ENCODE measurements around the gene ZNF716.
"Not testable (repeated sequence)": the region's sequence is repeated elsewhere in the genome, so short reads cannot be mapped to it uniquely, and the experiment has no call there.

The ZNF716 gene

GRCh38 chr7:57426629-57427003, 23.4 kb upstream of the ZNF716 start:
- TF ChIP-seq, protein P1, sequence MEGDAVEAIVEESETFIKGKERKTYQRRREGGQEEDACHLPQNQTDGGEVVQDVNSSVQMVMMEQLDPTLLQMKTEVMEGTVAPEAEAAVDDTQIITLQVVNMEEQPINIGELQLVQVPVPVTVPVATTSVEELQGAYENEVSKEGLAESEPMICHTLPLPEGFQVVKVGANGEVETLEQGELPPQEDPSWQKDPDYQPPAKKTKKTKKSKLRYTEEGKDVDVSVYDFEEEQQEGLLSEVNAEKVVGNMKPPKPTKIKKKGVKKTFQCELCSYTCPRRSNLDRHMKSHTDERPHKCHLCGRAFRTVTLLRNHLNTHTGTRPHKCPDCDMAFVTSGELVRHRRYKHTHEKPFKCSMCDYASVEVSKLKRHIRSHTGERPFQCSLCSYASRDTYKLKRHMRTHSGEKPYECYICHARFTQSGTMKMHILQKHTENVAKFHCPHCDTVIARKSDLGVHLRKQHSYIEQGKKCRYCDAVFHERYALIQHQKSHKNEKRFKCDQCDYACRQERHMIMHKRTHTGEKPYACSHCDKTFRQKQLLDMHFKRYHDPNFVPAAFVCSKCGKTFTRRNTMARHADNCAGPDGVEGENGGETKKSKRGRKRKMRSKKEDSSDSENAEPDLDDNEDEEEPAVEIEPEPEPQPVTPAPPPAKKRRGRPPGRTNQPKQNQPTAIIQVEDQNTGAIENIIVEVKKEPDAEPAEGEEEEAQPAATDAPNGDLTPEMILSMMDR (IDR thresholded peaks at IDR 0.05; ENCODE audit: low read depth, low read length) = no peak
- no peak for DNase-seq (ENCODE audit: extremely low read depth, low read depth)

- TF ChIP-seq, protein P1 (IDR thresholded peaks at IDR 0.05; ENCODE audit: low read depth, low read length) = no peak
- DNase-seq (ENCODE audit: extremely low read depth, low read depth) = no peak
Observed at GRCh38 chr7:57427146-57427545, 22.8 kb upstream of the ZNF716 start.

DNA sequence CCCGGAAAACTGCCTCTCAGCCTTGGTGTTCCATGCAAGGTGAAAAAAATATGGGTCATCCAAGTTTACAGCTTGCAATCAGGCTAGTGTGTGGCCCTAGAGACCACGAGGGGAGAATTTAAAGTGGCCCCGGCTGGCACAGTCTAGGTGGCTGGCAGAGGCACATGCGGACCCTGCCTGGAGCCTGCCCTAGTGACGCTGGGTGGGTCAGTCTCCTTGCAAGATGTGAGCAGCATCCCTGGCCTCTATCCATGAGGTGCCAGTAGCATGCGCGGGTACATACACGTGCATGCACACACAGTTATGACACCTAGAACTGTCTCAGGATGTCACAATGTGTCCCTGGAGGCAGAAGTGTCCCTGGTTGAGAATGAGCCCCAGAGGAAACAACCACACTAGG, 22.4 kb upstream of the ZNF716 start:
- TF ChIP-seq, protein P1 (IDR thresholded peaks at IDR 0.05; ENCODE audit: low read depth, low read length) = no peak
- DNase-seq (ENCODE audit: extremely low read depth, low read depth) = no peak

GRCh38 chr7:57432583-57432982, 17.4 kb upstream of the ZNF716 start:
- TF ChIP-seq, protein P1 (IDR thresholded peaks at IDR 0.05; ENCODE audit: low read depth, low read length) = no peak

DNA sequence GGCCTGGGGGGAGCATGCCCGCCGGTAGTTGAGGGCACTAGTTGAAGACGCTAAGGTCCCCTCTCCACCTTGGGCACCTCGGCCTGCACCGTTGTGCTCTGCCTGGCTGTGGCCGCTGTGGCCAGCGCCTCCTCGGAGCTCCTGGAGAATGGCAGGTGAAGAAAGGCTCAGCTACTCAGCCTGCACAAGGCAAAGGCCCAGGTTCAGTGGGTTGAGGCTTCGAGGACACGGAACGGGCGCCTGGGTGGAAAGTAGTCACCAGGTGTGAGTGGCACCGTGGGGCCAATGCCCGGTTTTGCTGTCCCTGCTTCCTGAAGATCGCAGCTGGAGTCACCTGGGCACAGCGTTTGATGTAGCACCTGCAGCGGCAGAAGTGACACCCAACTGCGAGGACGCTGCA, 12.4 kb upstream of the ZNF716 start:
- no peak for DNase-seq (ENCODE audit: extremely low read depth, low read depth)
- TF ChIP-seq, protein P1 (IDR thresholded peaks at IDR 0.05; ENCODE audit: low read depth, low read length) = no peak

More at GRCh38 chr7:57432583-57432982, 17.4 kb upstream of the ZNF716 start:
- no peak for DNase-seq (ENCODE audit: extremely low read depth, low read depth)

DNA sequence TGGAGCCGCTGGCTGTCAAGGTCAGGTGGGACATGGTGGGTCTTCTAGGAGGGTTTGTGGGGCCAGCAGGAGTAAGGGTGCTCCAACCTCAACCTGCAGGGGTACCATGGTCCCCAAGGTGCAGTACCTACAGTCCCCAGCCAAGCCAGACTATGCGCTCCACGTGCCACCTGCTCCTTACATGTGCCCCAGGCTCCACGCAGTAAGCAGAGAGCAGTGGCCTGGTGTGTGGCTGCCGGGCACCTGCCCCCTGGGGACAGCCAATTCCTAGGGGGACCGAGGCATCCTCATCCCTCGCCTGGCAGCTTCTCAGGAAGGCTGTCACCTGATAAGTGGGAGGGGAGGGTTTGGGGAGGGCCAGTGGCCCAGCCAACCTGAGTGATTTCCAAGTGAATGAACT, 11.7 kb upstream of the ZNF716 start:
- TF ChIP-seq, protein P1 (IDR thresholded peaks at IDR 0.05; ENCODE audit: low read depth, low read length) = no peak
- DNase-seq (ENCODE audit: extremely low read depth, low read depth) = no peak

- TF ChIP-seq, protein P1 (IDR thresholded peaks at IDR 0.05; ENCODE audit: low read depth, low read length) = no peak
- no peak for DNase-seq (ENCODE audit: extremely low read depth, low read depth)
Observed at GRCh38 chr7:57443567-57443966, 6.4 kb upstream of the ZNF716 start.

DNA sequence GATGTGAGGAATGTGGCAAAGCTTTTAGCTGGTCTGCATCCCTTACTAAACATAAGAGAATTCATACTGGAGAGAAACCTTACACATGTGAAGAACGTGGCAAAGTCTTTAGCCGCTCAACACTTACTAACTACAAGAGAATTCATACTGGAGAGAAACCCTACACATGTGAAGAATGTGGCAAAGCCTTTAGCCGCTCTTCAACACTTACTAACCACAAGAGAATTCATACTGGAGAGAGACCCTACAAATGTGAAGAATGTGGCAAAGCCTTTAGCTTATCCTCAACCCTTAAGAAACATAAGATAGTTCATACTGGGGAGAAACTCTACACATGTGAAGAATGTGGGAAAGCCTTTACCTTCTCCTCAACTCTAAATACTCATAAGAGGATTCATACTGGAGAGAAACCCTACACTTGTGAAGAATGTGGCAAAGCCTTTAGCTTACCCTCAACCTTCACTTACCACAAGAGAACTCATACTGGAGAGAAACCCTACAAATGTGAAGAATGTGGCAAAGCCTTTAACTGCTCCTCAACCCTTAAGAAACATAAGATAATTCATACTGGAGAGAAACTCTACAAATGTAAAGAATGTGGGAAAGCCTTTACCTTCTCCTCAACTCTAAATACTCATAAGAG, 19.3 kb downstream of the ZNF716 start:
- DNase-seq (ENCODE audit: extremely low read depth, low read depth) = not testable (repeated sequence)

DNA sequence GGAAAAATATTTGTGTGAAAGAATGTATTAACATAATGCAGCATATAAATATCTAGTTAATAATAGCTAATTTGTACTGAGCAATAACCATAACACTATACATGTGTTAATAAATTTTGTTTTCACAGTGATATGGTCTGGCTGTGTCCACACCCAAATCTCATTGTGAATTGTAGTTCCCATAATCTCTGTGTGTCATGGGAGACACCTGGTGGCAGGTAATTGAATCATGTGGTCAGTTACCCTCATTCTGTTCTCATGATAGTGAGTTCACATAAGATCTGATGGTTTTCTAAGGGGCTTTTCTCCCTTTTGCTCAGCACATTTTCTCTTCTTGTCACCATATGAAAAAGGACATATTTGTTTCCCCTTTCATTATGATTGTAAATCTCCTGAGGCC, 30.3 kb downstream of the ZNF716 start:
- not testable (repeated sequence) for DNase-seq (ENCODE audit: extremely low read depth, low read depth)

- DNase-seq (ENCODE audit: extremely low read depth, low read depth) = not testable (repeated sequence)
Observed at GRCh38 chr7:57485022-57485421, 35.0 kb downstream of the ZNF716 start.

All from AG09319 (cell line).